Measurements from ENCODE around the gene LMO1. TPM values are rescaled to one million over a fixed set of nuclear protein-coding genes. Genes with fewer than 3 reads are reported as not detected.

Gene LMO1
- total and polyA plus RNA-seq, 2 of the 8 experiments (the other 6 are each of a cell fraction or from before 2014, with no cell fraction given): 0.17 TPM; not detected in 1

- WGBS, 2 experiments (ENCODE audit: extremely low coverage in 1 of 2, insufficient coverage in 1 of 2, insufficient read length in 1 of 2, insufficient replicate concordance in 2 of 2, low coverage in 1 of 2, low lambda C conversion rate in 2 of 2, missing lambda C conversion rate in 1 of 2): 81% methylated on average over 16 of the region's 16 CpGs; no CpG with 5 or more reads in 1 of the 2 experiments
- no peak for TF ChIP-seq SIRT6 (IDR thresholded peaks at IDR 0.05; ENCODE audit: low read length)
- no peak for TF ChIP-seq ATF3 (IDR thresholded peaks at IDR 0.05; ENCODE audit: insufficient read depth, low read depth, low read length)
- no peak for TF ChIP-seq ATF2 (IDR thresholded peaks at IDR 0.05; ENCODE audit: low read length)
- no peak for TF ChIP-seq GTF2F1 (IDR thresholded peaks at IDR 0.05; ENCODE audit: borderline replicate concordance, low read depth, low read length)
- TF ChIP-seq CTCF (IDR thresholded peaks at IDR 0.05; ENCODE audit: control extremely low read depth in 1 of 3, insufficient read depth in 1 of 3, low read depth in 1 of 3, low read length in 3 of 3): peak; percentile 70 to 78 (median 73)
- TF ChIP-seq KDM1A (IDR thresholded peaks at IDR 0.05; ENCODE audit: borderline replicate concordance, low read length): peak; percentile 74
Measured at GRCh38 chr11:8219257-8220021, 44.2 kb downstream of the LMO1 start.

More at GRCh38 chr11:8219257-8220021, 44.2 kb downstream of the LMO1 start:
- H3K79me1 ChIP-seq (ENCODE audit: low read depth, low read length): no peaks in the 10 kb centered on the region
- H3K4me2 ChIP-seq (ENCODE audit: insufficient read depth in 1 of 2, low read depth in 2 of 2, low read length in 2 of 2): no peak overlapping the region
- no peak overlapping the region for H3K9ac ChIP-seq (replicated peaks in 1 of 4; ENCODE audit: extremely low read depth in 1 of 4, low read depth in 3 of 4, low read length in 3 of 4)
- peaks cover 0 to 2% (median 0%) of the 10 kb centered on the region in 4 experiments; a peak in 1 of 7 replicates for H3K4me1 ChIP-seq (replicated peaks in 1 of 4; ENCODE audit: control insufficient read depth in 3 of 4, insufficient read depth in 4 of 4, low read length in 3 of 4)
- no peaks in the 10 kb centered on the region for H3K79me2 ChIP-seq (ENCODE audit: control insufficient read depth in 1 of 2, insufficient read depth in 2 of 2, low read length in 2 of 2)
- H4K5ac ChIP-seq (ENCODE audit: insufficient read length, low read depth, low read length): no peak overlapping the region
- no peak overlapping the region for H3K14ac ChIP-seq (ENCODE audit: insufficient read length)
- no peak overlapping the region for H2AK5ac ChIP-seq (ENCODE audit: low read depth, low read length)
- H2BK12ac ChIP-seq (ENCODE audit: low read depth, low read length): peak overlapping the region; percentile 39; the same call in 1 of the 2 replicates
- H2BK15ac ChIP-seq (ENCODE audit: low read length): no peak overlapping the region
- no peaks in the 10 kb centered on the region for H3K23me2 ChIP-seq (ENCODE audit: low read depth, low read length)
- no peak overlapping the region for H4K91ac ChIP-seq (replicated peaks; ENCODE audit: insufficient read length, low read length)
- no peak overlapping the region for H3K4me3 ChIP-seq (ENCODE audit: extremely low read depth in 1 of 4, insufficient read depth in 2 of 4, low read depth in 3 of 4, low read length in 4 of 4)
- FAIRE-seq (no peak), DNase-seq (ENCODE audit: low read depth in 1 of 2, low spot score in 2 of 2) (peak in 1 of 2 experiments; percentile 73)
- no peak overlapping the region for H3K4ac ChIP-seq (replicated peaks; ENCODE audit: insufficient read length, low read depth, low read length)
- H3K56ac ChIP-seq (replicated peaks; ENCODE audit: insufficient read length, low read depth, low read length): no peak overlapping the region
- no peak overlapping the region for H2BK120ac ChIP-seq (replicated peaks; ENCODE audit: low read depth, low read length)
- ChIA-PET POLR2A (ENCODE audit: partially characterized antibody) (interaction anchor here (1.7 kb wide), 1 partner anchor 44 kb away, joined by 4 read pairs; the partner anchor contains the start of gene LMO1), CTCF (ENCODE audit: partially characterized antibody) (interaction anchor here (0.6 to 21.8 kb wide), 35 partner anchors 10 to 500 kb away, joined by 3 to 342 read pairs (median 5); partner anchors contain the start of gene LMO1)
- H3K9me3 ChIP-seq (ENCODE audit: insufficient read depth in 2 of 2, low read depth in 1 of 2, low read length in 1 of 2): no peaks in the 10 kb centered on the region
- no peak overlapping the region for H2BK20ac ChIP-seq (ENCODE audit: low read length)
- no peaks in the 10 kb centered on the region; a peak in 1 of 7 replicates for H3K27me3 ChIP-seq (replicated peaks in 1 of 4; ENCODE audit: control insufficient read depth in 3 of 4, extremely low read depth in 1 of 4, insufficient read depth in 3 of 4, low read length in 3 of 4)
- no peak overlapping the region for H3K18ac ChIP-seq (ENCODE audit: extremely low read depth, low read length)
- peak overlapping the region; percentile 57; the same call in 1 of the 2 replicates for H4K8ac ChIP-seq (ENCODE audit: extremely low read depth, insufficient read depth, low read length)
- no peak overlapping the region for H3K27ac ChIP-seq (ENCODE audit: low read depth, low read length)
- H4K20me1 ChIP-seq (replicated peaks in 1 of 2; ENCODE audit: control insufficient read depth in 1 of 2, insufficient read depth in 2 of 2, low read length in 2 of 2): no peaks in the 10 kb centered on the region
- no peak overlapping the region for H3K23ac ChIP-seq (ENCODE audit: insufficient read length)
- H2AFZ ChIP-seq (ENCODE audit: low read length): no peak overlapping the region
- H2BK5ac ChIP-seq (ENCODE audit: low read depth, low read length): no peak overlapping the region
- H3K36me3 ChIP-seq (ENCODE audit: control insufficient read depth in 2 of 4, insufficient read depth in 4 of 4, low read length in 3 of 4): no peaks in the 10 kb centered on the region
